ENCODE results near the gene PPP1R13B. TPM values are rescaled to one million over a fixed set of nuclear protein-coding genes. Genes with fewer than 3 reads are reported as not detected.
A peak's percentile ranks its signal among the peaks of the same experiment; 100 is the strongest.

PPP1R13B gene
- total RNA-seq, 2 donors from 2014 or later: 17.8 to 29.6 TPM

DNA sequence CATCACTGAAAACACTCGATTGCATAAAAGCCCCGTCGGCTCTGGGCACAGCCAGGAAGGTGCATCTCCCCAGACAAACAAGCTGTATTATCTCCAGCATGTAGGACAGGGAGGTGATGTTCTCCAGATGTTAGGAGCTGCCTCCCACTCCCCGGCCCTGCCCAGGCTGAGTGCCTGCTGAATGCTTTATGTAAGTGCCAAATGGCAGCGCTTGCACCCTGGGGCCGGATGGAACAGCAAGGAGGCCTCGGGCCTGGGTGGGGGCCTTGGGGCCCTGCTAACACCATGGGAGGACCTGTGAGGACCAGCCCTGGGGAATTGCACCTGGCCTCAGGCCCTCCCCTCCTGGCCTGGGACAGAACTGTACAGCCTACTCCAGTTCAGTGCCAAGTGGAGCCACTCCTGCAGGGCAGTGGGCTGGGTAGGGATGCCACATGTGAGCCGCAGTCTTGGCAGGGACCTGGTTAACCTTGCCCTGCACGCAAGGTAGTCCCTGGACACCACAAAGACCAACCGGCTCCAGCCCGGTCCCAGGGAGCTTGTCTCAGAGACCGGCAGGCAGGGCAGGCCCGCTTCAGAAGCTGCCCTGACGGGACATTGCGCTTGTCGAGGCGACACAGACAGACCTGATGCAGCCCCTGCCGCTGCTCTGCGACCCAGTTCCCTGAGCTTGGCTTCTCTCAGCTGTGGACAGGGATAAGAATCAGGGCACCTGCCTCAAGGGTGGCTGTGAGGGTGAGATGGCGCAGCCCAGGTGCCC is 35.3 kb upstream of the PPP1R13B start:
- DNase-seq (ENCODE audit: low spot score): no peak
- intact Hi-C loops (cut with DNase I): no loop called here

DNA sequence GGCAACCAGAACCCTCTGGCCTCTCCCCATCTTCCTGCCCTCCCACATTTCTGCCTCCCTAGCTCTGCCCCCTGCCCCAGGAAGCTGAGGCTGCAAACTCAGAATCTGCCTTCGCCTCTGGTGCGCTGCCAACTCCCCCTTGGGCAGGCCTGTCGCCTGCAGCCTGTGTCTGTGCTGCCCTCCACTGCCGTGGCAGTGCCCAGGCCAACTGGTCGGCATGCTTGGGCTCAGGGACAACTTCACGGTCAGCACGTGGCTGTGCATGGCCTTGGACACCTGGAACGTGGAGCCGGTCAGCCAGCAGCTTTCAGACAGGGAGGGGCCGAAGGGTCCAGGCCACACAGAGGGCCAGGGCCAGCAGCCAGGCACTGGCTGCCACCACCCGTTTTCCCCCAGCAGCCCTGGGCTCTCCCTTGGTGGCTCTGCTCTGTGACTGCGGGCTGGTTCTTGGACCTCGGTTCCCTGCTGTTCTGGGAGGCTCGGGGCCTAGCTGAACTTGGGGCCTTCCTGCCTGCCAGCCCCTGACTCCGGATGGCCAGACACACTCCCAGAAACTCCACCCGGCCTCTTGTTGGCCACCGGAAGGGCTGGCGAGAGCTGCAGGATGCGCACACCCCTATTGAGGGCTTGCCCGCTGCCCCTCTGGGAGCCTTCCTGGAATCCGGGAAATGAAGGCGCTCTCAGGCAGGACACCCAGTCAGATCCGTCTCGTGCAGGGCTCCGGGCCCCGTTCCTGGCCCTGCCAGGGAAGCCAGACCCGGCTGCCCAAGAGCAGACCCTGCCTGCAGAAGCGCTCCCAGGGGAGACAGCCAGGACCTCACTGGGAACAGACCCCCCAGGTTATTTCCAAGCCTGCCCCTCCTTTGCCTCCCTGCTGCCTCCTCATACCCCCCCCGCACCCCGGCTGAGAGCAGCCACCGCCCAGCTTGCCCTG is 34.2 kb upstream of the PPP1R13B start:
- intact Hi-C loops (cut with DNase I): no loop called here
- no peak for DNase-seq (ENCODE audit: low spot score)

DNA sequence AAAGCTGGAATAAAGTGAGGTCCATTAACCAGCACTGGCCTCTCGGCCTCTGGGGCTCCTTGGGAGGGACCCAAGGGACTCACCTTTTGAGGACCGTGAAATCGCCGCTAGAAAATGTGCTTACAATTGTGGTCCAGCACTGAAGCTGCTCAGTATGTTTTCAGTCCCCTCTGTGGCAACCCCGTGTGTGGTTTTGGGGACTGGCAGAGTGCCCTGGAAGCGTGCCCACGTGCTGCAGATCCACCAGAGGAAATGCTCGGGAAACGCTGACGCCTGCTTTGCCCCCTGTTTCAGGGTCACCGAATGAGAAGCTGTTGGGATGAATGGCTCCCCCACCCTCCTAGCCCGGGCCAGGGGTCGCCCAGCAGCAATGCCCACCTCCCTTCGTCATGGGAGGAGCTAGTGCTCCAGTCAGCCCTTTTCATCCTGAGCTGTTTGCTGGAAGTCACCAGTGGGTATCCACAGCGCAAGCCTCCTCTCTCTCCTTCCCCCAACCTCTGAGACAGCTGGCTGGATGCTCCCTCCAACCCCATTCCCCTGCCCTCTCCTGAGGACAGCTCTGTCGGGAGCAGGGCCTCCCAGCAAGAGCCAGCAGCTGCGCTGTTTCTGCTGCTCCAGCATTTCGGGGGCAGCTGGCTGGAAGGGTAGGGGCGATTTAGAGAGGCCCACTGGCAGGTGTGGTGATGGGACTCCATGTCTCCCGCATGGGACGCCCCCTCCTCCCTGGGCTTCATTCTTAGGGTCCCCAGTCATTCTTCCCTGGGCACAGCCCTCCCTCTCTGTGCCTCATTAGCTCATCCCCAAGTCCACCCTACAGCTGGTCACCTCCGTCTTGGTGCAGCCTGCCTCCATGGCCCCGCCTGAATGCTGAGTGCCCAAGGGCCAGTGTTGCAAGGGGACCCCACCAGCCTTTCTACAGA is 33.2 kb upstream of the PPP1R13B start:
- intact Hi-C loops (cut with DNase I): no loop called here

GRCh38 chr14:103879570-103880347 is 32.4 kb upstream of the PPP1R13B start:
- DNase-seq (ENCODE audit: low spot score): no peak
- intact Hi-C loops (cut with DNase I): loop anchor here in 1 of 2 donors (1.0 kb wide), 1 partner anchor 31 kb away; no protein-coding TSS in a partner anchor

More for the DNA sequence above, 33.2 kb upstream of the PPP1R13B start:
- DNase-seq (ENCODE audit: low spot score): peak; percentile 94

- DNase-seq (ENCODE audit: low spot score): no peak
- intact Hi-C loops (cut with DNase I): loop anchor here in 1 of 2 donors (1.0 kb wide), 1 partner anchor 31 kb away; no protein-coding TSS in a partner anchor
These were observed 31.8 kb upstream of the PPP1R13B start for GRCh38 chr14:103879118-103879569.

DNA sequence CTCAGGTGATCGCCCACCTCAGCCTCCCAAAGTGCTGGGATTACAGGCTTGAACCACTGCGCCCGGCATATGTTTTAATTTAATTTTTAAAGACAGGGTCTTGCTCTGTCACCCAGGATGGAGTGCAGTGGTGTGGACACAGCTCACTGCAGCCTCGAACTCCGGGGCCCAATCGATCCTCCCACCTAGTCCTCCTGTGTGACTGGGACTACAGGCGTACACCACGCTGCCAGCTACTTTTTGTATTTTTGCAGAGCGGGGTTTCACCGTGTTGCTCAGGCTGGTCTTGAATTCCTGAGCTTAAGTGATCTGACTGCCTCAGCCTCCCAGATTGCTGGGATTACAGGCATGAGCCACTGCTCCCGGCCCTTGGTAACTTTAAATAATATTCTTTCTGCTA is 30.8 kb upstream of the PPP1R13B start:
- intact Hi-C loops (cut with DNase I): no loop called here
- no peak for DNase-seq (ENCODE audit: low spot score)

- intact Hi-C loops (cut with DNase I): no loop called here
- DNase-seq (ENCODE audit: low spot score): no peak
These were observed 27.6 kb upstream of the PPP1R13B start for GRCh38 chr14:103875010-103875409.

DNA sequence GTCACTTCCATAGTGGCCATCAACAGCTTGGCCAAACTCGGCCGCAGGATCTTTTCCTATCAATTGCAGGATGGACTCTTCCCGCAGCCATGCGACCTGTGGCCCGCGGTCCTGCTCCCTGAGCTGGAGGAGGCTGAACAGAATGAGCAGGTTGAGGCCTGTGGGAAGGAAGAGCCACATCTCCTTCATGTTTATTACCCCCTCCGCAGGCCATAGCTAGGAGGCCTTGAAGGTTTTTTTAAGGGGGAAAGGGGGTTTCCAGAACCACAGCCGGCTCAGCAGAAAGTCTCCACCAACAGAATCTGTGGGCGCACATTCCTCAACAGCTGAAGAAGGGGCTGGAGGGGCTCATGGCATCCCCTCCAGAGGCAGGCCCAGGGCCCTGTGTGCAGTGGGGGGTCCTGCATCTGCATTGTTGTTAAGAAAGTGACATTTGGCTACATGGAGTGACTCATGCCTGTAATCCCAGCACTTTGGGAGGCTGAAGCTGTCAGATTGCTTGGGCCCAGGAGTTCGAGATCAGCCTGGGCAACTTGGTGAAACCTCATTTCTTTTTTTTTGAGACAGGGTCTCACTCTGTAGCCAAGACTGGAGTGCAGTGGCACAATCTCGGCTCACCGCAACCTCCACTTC is 25.2 kb upstream of the PPP1R13B start:
- intact Hi-C loops (cut with DNase I): no loop called here
- DNase-seq (ENCODE audit: low spot score): no peak

DNA sequence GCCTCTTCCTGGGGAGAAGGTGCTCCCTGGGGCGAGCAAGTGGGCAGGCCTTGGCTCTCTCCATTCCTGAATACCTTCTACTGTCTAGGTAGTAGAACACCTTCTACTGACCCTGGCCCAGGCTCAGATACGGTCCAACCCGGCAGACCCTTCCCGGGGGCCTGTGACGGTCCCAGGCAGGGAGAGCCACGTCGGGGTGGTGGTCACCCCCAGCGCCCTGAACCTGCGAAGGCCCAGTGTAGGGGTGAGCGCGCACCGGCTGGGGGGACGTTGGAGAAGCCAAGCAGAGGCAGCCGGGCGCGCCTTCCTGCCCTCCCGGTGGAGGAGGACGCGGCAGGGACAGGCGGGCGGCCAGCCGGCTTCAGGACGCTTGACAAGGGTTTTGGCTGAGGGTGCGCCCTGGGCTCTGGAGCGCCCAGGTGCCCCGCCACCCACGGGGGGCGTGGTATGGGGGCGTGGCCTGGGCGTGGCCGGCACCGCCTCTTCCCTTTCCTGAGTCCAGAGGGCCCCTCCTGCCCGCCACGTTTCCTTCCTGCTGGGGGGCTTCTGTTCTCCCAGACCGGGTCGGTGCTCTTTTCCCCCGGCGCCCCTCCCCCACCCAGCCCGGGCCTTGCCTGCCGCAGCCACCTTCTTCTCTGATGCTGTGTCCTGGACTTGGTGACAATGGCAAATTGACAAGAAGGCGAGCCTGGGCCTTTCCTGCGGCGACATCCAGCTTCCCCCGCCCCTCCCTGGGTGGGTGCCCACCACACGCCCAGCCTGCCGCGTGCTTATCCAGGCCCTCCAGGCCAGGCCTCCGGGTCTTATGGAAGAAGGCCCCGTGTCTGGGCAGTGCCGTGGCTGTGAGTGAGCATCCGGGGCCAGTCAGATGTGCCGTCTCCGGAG is 24.5 kb upstream of the PPP1R13B start:
- DNase-seq (ENCODE audit: low spot score): no peak
- intact Hi-C loops (cut with DNase I): no loop called here

GRCh38 chr14:103870891-103871595 is 23.7 kb upstream of the PPP1R13B start:
- DNase-seq (ENCODE audit: low spot score): no peak
- intact Hi-C loops (cut with DNase I): no loop called here

GRCh38 chr14:103870144-103870876 is 22.9 kb upstream of the PPP1R13B start:
- no peak for DNase-seq (ENCODE audit: low spot score)
- intact Hi-C loops (cut with DNase I): no loop called here

DNA sequence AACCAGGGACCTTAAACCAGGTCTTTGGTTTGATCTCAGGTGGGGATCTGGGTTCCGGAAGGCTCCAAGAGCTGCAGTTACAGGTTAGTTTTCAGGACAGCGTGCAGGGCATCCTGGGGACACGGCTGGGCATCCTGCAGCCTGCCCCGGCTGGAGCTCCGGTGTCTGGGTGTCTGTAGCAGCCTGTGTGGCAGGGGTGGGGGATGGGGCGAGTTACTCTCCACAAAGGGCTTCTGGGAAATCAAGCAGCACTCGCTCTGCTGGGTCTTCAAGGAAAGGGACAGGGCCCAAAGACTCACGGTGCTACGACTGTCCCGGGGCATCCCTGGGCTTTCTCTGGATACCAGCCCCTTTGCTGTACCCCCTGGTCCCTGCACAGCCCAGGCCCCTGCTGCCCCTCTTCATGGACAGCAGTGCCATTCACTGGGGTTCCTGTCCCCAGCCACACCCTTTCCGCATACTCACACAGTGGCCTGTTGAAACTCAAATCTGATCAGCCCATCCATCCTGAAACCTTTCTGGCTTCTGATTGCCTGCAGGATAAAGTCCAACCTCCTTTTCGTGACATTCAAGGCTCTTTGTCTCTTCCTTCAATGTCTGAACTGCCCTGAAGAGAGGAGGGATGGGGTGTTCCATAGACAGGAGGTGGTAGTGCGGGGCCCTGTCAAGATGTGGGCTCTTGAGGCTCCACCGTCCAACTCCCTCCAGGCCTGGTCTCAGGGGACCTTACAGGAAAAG is 22.2 kb upstream of the PPP1R13B start:
- no peak for DNase-seq (ENCODE audit: low spot score)
- intact Hi-C loops (cut with DNase I): no loop called here

GRCh38 chr14:103868242-103868897 is 21.0 kb upstream of the PPP1R13B start:
- intact Hi-C loops (cut with DNase I): no loop called here

GRCh38 chr14:103867523-103867953 is 20.2 kb upstream of the PPP1R13B start:
- no peak for DNase-seq (ENCODE audit: low spot score)
- intact Hi-C loops (cut with DNase I): no loop called here

More at GRCh38 chr14:103868242-103868897, 21.0 kb upstream of the PPP1R13B start:
- DNase-seq (ENCODE audit: low spot score): no peak
